Measurements from ENCODE around the gene ITPK1.

- TF ChIP-seq, protein P1, sequence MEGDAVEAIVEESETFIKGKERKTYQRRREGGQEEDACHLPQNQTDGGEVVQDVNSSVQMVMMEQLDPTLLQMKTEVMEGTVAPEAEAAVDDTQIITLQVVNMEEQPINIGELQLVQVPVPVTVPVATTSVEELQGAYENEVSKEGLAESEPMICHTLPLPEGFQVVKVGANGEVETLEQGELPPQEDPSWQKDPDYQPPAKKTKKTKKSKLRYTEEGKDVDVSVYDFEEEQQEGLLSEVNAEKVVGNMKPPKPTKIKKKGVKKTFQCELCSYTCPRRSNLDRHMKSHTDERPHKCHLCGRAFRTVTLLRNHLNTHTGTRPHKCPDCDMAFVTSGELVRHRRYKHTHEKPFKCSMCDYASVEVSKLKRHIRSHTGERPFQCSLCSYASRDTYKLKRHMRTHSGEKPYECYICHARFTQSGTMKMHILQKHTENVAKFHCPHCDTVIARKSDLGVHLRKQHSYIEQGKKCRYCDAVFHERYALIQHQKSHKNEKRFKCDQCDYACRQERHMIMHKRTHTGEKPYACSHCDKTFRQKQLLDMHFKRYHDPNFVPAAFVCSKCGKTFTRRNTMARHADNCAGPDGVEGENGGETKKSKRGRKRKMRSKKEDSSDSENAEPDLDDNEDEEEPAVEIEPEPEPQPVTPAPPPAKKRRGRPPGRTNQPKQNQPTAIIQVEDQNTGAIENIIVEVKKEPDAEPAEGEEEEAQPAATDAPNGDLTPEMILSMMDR (IDR thresholded peaks at IDR 0.05; ENCODE audit: extremely low read depth in 1 of 2, insufficient read depth in 1 of 2, low read depth in 1 of 2, low read length in 2 of 2): no peak
- no peak for TF ChIP-seq EZH2 (IDR thresholded peaks at IDR 0.05; ENCODE audit: borderline replicate concordance, low read depth, low read length, severe bottlenecking)
- no peak for TF ChIP-seq POLR2AphosphoS5 (IDR thresholded peaks at IDR 0.05; ENCODE audit: insufficient read depth, low read depth, low read length)
- no peak for TF ChIP-seq MYC (IDR thresholded peaks at IDR 0.05; ENCODE audit: low read depth, low read length)
- TF ChIP-seq FOS (IDR thresholded peaks at IDR 0.05; ENCODE audit: borderline replicate concordance, insufficient read depth, low read length): no peak
- no peak for TF ChIP-seq POLR2A (IDR thresholded peaks at IDR 0.05; ENCODE audit: low read depth, low read length)
- no peak for TF ChIP-seq GATA2 (IDR thresholded peaks at IDR 0.05; ENCODE audit: insufficient read depth, insufficient read length, low read depth, low read length)
These were observed 18.9 kb downstream of the ITPK1 start for GRCh38 chr14:93096691-93097322.
